ENCODE measurements around the gene MAX.

Gene MAX

GRCh38 chr14:65071544-65071943, 30.8 kb downstream of the MAX start:
- DNase-seq = no peak

DNA sequence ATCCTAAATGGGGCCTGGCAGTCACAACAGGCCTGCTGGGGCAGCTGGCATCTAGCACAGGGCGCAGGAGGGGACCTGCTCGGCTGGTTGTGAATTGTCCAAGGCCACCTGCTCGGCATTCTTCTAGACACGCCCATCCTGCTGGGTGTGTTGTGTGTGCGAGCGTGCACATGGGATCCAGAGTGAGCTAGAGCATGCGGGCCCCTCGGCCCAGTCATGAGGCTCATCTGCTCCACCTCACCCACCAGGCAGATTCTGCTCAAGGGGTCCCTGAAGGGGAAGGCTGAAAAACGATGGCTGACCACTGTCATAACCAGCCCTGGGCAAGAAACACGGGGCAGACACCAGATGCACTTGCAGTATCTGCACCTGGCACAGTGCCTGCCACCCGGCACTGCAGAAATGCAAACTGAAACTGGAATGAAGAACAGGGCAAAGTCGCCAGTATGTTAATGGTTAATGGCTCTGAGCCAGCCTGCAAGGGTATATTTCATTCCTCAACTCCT, 31.8 kb downstream of the MAX start:
- peak; percentile 72 for DNase-seq

DNA sequence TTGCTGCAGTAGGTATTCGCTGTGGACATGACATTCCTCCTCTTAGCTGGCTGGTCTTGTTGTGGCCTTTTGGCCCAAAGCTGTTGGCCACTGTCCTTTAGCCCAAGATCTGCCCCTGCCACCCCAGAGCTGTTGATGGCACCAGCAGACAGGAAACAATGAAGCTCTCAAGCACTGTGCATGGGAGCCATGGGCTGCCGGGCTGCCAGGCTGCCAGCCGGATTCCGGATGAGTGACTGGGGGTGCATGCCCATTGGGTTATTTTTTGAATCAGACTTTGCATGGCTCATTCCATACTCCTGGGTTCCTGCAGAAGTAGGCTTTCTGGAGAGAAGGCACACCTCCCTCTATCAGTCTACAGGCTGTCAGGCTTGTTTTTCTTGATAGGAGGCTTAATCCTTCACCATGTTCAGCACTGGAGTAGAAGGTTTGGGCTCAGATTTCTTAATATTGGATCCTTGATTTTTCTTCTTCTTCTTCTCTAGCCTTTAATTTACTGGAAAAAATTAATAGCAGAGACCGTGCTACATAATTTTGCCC, 32.4 kb downstream of the MAX start:
- no peak for DNase-seq

GRCh38 chr14:65065719-65066118, 36.6 kb downstream of the MAX start:
- DNase-seq = no peak

DNA sequence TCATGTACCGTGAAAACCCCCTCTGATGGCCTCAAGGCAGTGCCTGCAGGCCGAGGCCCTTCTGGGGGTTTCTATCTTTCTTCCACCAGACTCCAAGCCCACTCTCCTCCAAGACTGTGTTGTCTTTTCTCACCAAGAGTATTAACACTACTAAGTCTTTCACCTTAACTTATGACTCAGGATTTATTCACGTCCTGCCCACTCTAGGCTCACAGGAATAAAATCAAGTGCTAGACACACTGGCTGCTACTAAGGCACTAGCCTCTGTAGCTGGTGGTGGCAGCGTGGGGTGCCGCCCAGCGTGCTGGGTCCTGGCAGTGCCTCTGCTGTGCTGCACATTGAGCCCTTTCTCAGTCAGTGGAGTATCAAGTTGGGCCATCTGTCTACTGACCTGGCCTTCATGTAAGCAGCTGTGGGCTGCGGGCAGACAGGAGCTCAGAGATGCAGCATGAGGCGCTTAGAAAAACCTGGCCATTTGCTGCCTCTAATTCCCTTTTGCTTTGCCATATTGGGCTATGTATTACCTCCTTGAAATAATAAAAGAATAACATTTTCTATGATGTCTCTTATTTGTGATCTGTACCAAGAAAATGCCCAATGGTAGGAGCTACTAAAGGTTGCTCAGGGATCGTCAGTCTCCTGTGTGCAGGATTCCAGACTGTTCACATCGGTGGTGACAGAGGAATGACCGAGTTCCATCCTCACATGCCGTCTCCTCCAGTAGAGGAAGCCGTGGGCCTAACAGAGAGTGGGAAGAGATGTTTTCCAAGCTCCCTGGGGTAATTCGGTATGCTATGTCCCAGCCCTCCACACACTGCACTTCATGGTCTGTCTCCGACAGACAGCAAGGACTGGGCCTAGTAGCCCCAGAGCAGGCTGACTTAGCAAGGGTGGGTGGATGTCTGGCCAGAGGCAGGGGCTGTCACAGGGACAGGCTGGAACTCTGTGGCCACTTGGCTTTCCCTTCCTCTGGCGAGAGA, 39.9 kb downstream of the MAX start:
- no peak for DNase-seq

DNA sequence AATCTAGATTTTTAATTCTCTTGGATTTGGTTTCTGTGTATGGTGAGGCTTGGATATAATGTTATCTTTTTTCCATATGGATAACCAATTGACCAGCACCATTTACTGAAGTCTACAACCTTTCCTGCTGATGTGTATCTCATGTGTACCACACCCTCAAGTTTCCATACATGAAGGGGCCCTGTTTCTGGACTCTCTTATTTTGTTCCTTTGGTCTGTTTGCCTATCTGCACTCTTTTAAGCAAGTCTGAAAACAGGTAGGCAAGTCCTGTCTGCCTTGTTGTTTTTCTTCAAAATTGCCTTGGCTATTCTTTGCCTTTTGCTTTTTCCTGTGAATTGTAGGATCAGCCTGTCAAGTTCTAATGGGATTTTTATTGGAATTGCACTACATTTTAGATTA, 44.6 kb downstream of the MAX start:
- DNase-seq = no peak

GRCh38 chr14:65054471-65055085, 47.7 kb downstream of the MAX start:
- no peak for DNase-seq

DNA sequence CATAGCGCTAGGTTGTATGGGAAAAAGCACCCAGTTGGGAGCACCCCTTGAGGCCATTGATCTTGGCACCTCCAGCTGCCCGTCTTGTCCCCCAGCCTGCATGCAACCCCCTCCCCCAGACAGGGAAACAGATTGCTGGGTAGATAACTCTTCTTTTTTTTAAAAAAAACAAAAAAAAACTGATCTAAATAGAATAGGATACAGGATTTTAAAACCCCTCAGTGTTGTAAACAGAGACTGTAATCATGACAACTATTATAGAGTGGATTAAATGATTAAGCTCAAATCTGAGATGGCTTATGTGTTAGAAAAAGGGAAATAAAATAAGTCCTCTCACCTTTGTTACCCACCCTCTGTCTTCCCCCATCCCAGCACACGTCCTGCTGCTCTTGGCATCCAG, 48.9 kb downstream of the MAX start:
- DNase-seq = no peak

GRCh38 chr14:65052832-65053231, 49.5 kb downstream of the MAX start:
- no peak for DNase-seq

DNA sequence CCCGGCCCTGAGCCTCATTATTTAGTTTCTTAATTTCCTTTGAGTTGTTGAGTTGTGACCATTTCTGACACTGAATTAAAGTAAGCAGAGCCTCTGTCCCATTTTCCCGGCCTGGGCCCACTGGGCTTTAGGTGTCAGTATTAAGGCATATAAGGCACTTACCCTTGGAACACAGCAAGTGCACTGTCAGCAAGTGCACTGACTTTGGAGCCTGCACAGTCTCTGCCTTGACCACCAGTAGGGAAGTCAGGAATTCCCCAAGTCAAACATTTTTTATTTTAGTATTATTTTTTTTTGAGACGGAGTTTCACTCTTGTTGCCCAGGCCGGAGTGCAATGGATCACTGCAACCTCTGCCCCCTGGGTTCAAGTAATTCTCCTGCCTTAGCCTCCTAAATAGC, 56.6 kb downstream of the MAX start:
- DNase-seq = no peak

GRCh38 chr14:65045006-65045405, 57.3 kb downstream of the MAX start:
- DNase-seq = no peak

DNA sequence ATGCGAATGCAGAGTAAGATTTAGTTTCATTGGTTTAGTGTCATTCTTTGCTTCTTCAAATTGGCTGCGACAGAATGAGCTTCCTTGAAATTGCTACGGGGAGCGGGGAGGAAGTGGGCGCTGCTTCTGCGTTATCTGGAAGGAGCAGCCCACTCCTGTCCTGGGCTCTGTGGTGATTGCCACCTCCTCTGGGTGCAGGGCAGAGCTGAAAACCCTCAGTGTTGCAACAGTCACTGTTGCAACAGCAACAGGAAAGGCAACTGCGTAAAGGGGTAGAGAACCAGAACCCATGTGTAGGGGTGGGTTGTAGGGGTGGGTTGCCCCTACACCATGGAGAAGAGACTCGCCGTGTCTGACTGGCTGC, 57.7 kb downstream of the MAX start:
- DNase-seq = no peak

GRCh38 chr14:65043893-65044595, 58.3 kb downstream of the MAX start:
- DNase-seq = no peak

DNA sequence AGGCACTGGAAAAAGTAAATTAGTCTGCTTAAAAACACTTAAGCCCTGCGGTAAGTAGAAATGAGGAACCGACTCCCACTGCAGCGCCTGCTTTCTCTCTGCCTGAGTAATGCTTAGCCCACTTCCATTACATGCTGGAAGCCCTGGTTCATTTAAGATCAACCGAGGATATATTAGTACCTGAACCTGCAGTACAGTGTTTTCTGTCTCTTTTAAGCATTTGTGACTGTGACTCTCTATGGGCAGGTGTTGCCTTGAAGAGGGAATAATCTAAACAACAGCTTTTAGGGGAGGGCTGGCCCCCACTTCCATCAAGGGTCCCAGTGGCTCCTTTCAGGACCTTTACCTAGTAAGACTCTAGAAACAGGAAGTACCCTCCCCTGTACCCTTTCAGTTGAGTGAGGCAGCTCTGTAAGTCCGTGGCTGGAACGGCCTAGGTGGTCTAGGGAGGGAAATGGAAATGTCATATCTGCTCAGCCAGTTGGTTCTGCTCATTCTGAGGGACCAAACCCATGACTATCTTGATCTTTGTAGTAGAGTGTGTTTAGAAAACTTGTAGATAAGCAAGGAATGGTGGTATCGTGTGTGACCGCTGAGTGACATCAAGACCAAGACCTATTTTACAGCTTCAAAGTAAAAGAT, 59.5 kb downstream of the MAX start:
- DNase-seq = no peak

GRCh38 chr14:65042296-65042695, 60.0 kb downstream of the MAX start:
- DNase-seq = no peak

GRCh38 chr14:65041434-65041915, 60.8 kb downstream of the MAX start:
- no peak for DNase-seq

- no peak for DNase-seq
Observed at GRCh38 chr14:65040666-65041433, 61.5 kb downstream of the MAX start.

- DNase-seq = no peak
Observed at GRCh38 chr14:65038966-65039365, 63.4 kb downstream of the MAX start.

- no peak for DNase-seq
Observed at GRCh38 chr14:65035049-65035448, 67.3 kb downstream of the MAX start.

GRCh38 chr14:65034021-65034420, 68.3 kb downstream of the MAX start:
- no peak for DNase-seq

DNA sequence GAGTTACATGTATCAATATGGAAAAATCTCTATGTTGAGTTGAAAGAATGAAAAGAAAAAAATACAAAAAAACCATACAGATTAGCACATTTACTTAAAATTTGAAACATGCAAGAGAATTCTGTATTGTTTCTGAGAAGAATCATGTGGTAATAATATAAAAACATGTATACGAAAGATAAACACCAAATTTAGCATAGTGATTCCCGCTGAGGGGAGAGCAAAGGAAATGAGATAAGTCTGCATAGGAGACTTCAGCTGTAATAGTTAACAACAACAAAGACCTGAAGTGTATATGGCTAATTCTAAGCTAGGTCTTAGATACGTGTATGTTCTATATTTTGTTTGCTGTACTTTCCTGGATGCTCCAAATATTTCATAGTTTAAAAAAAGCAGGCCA, 69.1 kb downstream of the MAX start:
- DNase-seq = no peak

DNA sequence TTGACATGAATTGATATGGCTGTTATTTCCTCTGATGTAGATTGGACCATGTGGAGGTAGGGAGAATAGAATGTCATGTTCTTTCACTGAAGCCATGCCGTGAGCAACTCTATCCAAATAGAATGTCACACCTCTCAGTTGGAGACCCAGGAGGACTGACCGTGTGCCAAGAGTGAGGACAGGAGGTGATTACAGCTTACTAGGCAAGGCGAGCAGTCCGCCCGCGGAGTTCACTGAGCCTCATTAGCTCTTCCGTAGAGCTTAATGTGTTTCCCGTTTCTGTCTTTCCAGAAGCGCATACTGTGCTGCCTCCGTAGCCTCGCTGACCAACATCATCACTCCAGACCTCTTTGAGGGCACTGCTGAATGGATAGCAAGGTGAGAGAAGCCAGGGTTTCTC, 70.0 kb downstream of the MAX start:
- DNase-seq = no peak

Data from SHP77 treated with DMSO at 0.1 percent for 48 hours (cell line).